ENCODE data around the gene KRTAP19-4.

GRCh38 chr21:30502041-30502440 is 5.1 kb upstream of the KRTAP19-4 start, which contains the start of gene KRTAP19-5:
- TF ChIP-seq, protein P1, sequence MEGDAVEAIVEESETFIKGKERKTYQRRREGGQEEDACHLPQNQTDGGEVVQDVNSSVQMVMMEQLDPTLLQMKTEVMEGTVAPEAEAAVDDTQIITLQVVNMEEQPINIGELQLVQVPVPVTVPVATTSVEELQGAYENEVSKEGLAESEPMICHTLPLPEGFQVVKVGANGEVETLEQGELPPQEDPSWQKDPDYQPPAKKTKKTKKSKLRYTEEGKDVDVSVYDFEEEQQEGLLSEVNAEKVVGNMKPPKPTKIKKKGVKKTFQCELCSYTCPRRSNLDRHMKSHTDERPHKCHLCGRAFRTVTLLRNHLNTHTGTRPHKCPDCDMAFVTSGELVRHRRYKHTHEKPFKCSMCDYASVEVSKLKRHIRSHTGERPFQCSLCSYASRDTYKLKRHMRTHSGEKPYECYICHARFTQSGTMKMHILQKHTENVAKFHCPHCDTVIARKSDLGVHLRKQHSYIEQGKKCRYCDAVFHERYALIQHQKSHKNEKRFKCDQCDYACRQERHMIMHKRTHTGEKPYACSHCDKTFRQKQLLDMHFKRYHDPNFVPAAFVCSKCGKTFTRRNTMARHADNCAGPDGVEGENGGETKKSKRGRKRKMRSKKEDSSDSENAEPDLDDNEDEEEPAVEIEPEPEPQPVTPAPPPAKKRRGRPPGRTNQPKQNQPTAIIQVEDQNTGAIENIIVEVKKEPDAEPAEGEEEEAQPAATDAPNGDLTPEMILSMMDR (conservative IDR thresholded peaks at IDR 0.05; ENCODE audit: low read depth, low read length): no peak
- no peak for TF ChIP-seq EZH2 (IDR thresholded peaks at IDR 0.05; ENCODE audit: low read length, unreplicated experiment)
